GM10266 (cell line): ENCODE data around the gene MIEF1.

Experiments used
- DNase-seq: peaks from one replicate; pipeline ENCODE4 v3.0.0; 2012; ENCODE audit errors: extremely low spot score
- CTCF ChIP-seq: IDR thresholded peaks from 2 replicates; pipeline ENCODE4 v1.5.1; 2012; ENCODE audit warnings: mild to moderate bottlenecking, low read depth; ENCODE audit not compliant: control insufficient read depth, insufficient read depth; ENCODE audit errors: missing control alignments

Gene MIEF1

GRCh38 chr22:39457556-39458443 lies 44.3 kb upstream of the MIEF1 start:
- peak; percentile 75 for DNase-seq
- TF ChIP-seq CTCF, result no peak

- no peak for DNase-seq
- no peak for TF ChIP-seq CTCF
These were observed 43.5 kb upstream of the MIEF1 start for GRCh38 chr22:39458444-39459083.

- TF ChIP-seq CTCF, result no peak
- DNase-seq, result no peak
These were observed 42.4 kb upstream of the MIEF1 start for GRCh38 chr22:39459681-39460080.

- TF ChIP-seq CTCF, result peak; percentile 19
- peak; percentile 63 for DNase-seq
These were observed 39.5 kb upstream of the MIEF1 start for GRCh38 chr22:39462443-39463221.

- DNase-seq, result no peak
- no peak for TF ChIP-seq CTCF
These were observed 38.8 kb upstream of the MIEF1 start for GRCh38 chr22:39463277-39463676.

GRCh38 chr22:39463931-39464390 lies 38.1 kb upstream of the MIEF1 start:
- TF ChIP-seq CTCF, result no peak
- DNase-seq, result no peak
